ENCODE measurements around the gene GSN. TPM values are rescaled to one million over a fixed set of nuclear protein-coding genes. Genes with fewer than 3 reads are reported as not detected.

Gene GSN
- total and polyA plus RNA-seq, 2 of the 13 experiments (the other 11 are each of a cell fraction or from before 2014, with no cell fraction given): 294 to 307 TPM

DNA sequence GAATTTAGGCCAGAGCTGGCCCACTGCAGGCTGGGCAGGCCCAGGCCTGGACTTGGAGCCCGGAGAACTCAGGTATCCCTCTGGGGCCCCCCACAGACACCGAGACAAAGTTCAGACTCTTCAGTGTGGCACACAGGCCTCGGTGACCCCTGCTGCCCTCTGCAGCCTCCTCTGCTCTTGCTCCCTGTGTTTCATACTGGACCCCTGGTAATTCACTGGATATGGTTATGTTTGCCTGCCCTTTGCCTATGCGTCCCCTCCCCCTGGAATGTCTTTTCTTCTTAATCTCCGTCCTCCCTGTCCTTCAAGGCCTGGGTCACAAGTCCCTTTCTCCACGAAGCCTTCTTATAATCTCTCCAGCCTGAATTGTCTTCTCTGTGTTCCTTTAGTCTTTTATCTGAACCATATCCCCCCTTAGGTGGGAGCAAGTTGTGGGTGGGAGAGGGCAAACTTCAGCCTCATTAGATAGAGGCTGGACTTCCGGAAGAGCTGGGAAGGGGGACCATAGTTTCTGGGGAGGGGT lies 30.1 kb downstream of the GSN start (continued):
- TF ChIP-seq ZNF691 (CRISPR knock-in tag; IDR thresholded peaks at IDR 0.05; ENCODE audit: borderline replicate concordance, low read depth): no peak
- TF ChIP-seq KLF11 (CRISPR knock-in tag; IDR thresholded peaks at IDR 0.05): 0 out of 2 replicates have a peak, but pooled peaks have one; percentile 16
- peak; percentile 65 for TF ChIP-seq RAD21 (CRISPR knock-in tag; IDR thresholded peaks at IDR 0.05)
- TF ChIP-seq NPAS2 (CRISPR knock-in tag; IDR thresholded peaks at IDR 0.05; ENCODE audit: borderline replicate concordance): no peak
- TF ChIP-seq ZNF557 (CRISPR knock-in tag; IDR thresholded peaks at IDR 0.05): no peak
- TF ChIP-seq, protein P1, sequence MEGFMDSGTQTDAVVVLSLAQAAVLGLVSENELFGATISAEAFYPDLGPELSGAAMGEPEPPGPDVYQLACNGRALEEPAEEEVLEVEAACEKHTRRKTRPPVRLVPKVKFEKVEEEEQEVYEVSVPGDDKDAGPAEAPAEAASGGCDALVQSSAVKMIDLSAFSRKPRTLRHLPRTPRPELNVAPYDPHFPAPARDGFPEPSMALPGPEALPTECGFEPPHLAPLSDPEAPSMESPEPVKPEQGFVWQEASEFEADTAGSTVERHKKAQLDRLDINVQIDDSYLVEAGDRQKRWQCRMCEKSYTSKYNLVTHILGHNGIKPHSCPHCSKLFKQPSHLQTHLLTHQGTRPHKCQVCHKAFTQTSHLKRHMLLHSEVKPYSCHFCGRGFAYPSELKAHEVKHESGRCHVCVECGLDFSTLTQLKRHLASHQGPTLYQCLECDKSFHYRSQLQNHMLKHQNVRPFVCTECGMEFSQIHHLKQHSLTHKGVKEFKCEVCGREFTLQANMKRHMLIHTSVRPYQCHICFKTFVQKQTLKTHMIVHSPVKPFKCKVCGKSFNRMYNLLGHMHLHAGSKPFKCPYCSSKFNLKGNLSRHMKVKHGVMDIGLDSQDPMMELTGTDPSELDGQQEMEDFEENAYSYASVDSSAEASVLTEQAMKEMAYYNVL (CRISPR knock-in tag; IDR thresholded peaks at IDR 0.05; ENCODE audit: borderline replicate concordance): peak; percentile 29; the same call in 1 of the 2 replicates
- TF ChIP-seq ZBTB40 (IDR thresholded peaks at IDR 0.05): no peak
- TF ChIP-seq ZBTB40 (CRISPR knock-in tag; IDR thresholded peaks at IDR 0.05): 0 out of 2 replicates have a peak, but pooled peaks have one; percentile 19
- TF ChIP-seq ZBTB20 (CRISPR knock-in tag; IDR thresholded peaks at IDR 0.05; ENCODE audit: borderline replicate concordance, low read depth): no peak
- TF ChIP-seq HIVEP1 (CRISPR knock-in tag; IDR thresholded peaks at IDR 0.05): 0 out of 2 replicates have a peak, but pooled peaks have one; percentile 43
- no peak for TF ChIP-seq ZNF83 (CRISPR knock-in tag; IDR thresholded peaks at IDR 0.05; ENCODE audit: borderline replicate concordance)
- TF ChIP-seq, protein P2, sequence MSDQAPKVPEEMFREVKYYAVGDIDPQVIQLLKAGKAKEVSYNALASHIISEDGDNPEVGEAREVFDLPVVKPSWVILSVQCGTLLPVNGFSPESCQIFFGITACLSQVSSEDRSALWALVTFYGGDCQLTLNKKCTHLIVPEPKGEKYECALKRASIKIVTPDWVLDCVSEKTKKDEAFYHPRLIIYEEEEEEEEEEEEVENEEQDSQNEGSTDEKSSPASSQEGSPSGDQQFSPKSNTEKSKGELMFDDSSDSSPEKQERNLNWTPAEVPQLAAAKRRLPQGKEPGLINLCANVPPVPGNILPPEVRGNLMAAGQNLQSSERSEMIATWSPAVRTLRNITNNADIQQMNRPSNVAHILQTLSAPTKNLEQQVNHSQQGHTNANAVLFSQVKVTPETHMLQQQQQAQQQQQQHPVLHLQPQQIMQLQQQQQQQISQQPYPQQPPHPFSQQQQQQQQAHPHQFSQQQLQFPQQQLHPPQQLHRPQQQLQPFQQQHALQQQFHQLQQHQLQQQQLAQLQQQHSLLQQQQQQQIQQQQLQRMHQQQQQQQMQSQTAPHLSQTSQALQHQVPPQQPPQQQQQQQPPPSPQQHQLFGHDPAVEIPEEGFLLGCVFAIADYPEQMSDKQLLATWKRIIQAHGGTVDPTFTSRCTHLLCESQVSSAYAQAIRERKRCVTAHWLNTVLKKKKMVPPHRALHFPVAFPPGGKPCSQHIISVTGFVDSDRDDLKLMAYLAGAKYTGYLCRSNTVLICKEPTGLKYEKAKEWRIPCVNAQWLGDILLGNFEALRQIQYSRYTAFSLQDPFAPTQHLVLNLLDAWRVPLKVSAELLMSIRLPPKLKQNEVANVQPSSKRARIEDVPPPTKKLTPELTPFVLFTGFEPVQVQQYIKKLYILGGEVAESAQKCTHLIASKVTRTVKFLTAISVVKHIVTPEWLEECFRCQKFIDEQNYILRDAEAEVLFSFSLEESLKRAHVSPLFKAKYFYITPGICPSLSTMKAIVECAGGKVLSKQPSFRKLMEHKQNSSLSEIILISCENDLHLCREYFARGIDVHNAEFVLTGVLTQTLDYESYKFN (CRISPR knock-in tag; conservative IDR thresholded peaks at IDR 0.05): peak; percentile 95
- TF ChIP-seq KDM4B (CRISPR knock-in tag; IDR thresholded peaks at IDR 0.05): no peak

Measured in HepG2 (cell line).